H1 (cell line): ENCODE data around the gene MROH8. TPM values are rescaled to one million over a fixed set of nuclear protein-coding genes. Genes with fewer than 3 reads are reported as not detected.

Experiments used
- CTCF ChIA-PET: fragments of 300-600 bp; sonication (Branson Sonifier 250); formaldehyde crosslinking; loops from one replicate; lab custom pipeline; 2021; ENCODE audit not compliant: partially characterized antibody; lab: Charles Lee
- POLR2A ChIA-PET: fragments of 300-600 bp; sonication (Branson Sonifier 250); formaldehyde crosslinking; loops from one replicate; lab custom pipeline; 2021; ENCODE audit warnings: inconsistent platforms; ENCODE audit not compliant: partially characterized antibody; lab: Charles Lee
- DNase-seq, 2 experiments: peaks; one replicate each; pipeline versions ENCODE4 v3.0.0 to v3.0.0-alpha.2; 2010 to 2022; ENCODE audit warnings: low spot score in 2 of 2, low read depth in 1 of 2, mixed read lengths in 1 of 2
- FAIRE-seq: peaks from 2 replicates; lab custom pipeline; 2011; peaks lifted over from hg19 to GRCh38; lab: Jason Lieb, UNC
- H2AFZ ChIP-seq: 2 replicates; pipeline ENCODE4 v1.8.1; 2012; ENCODE audit warnings: low read length, inconsistent platforms
- H2AK5ac ChIP-seq: 2 replicates; pipeline ENCODE4 v1.6.1; 2013; ENCODE audit warnings: low read depth, low read length
- H2BK120ac ChIP-seq: replicated peaks from 2 replicates; pipeline ENCODE3; 2013; ENCODE audit warnings: low read depth, low read length, inconsistent platforms
- H2BK12ac ChIP-seq: 2 replicates; pipeline ENCODE4 v1.6.1; 2013; ENCODE audit warnings: low read depth, low read length
- H2BK15ac ChIP-seq: 2 replicates; pipeline ENCODE4 v1.6.1; 2013; ENCODE audit warnings: low read length
- H2BK20ac ChIP-seq: 2 replicates; pipeline ENCODE4 v1.6.1; 2013; ENCODE audit warnings: low read length
- H2BK5ac ChIP-seq: 2 replicates; pipeline ENCODE4 v1.6.1; 2013; ENCODE audit warnings: low read depth, low read length
- H3K14ac ChIP-seq: 2 replicates; pipeline ENCODE4 v1.6.1; 2013; ENCODE audit warnings: inconsistent platforms; ENCODE audit not compliant: insufficient read length
- H3K18ac ChIP-seq: 2 replicates; pipeline ENCODE4 v1.6.1; 2013; ENCODE audit warnings: low read length; ENCODE audit errors: extremely low read depth
- H3K23ac ChIP-seq: 2 replicates; pipeline ENCODE4 v1.6.1; 2013; ENCODE audit warnings: inconsistent platforms; ENCODE audit not compliant: insufficient read length
- H3K23me2 ChIP-seq: 2 replicates; pipeline ENCODE4 v1.6.1; 2013; ENCODE audit warnings: low read depth, low read length
- H3K27ac ChIP-seq: 2 replicates; pipeline ENCODE4 v1.6.1; 2011; ENCODE audit warnings: low read depth, low read length, inconsistent platforms
- H3K27me3 ChIP-seq, 4 experiments: replicated peaks in 1 of 4; 1 replicate in 1 of 4; 2 replicates in 3 of 4; pipeline versions ENCODE4 v1.6.1 to v1.8.1; 2011 to 2013; ENCODE audit warnings: low read length in 3 of 4, mild to moderate bottlenecking in 3 of 4, inconsistent platforms in 2 of 4, mixed read lengths in 2 of 4, moderate library complexity in 1 of 4; ENCODE audit not compliant: control insufficient read depth in 3 of 4, insufficient read depth in 3 of 4; ENCODE audit errors: extremely low read depth in 1 of 4
- H3K36me3 ChIP-seq, 4 experiments: 2 replicates each; pipeline versions ENCODE4 v1.6.1 to v1.8.1; 2011 to 2013; ENCODE audit warnings: mild to moderate bottlenecking in 4 of 4, low read length in 3 of 4, moderate library complexity in 2 of 4, control low read depth in 1 of 4, inconsistent platforms in 1 of 4; ENCODE audit not compliant: insufficient read depth in 4 of 4, control insufficient read depth in 2 of 4
- H3K4ac ChIP-seq: replicated peaks from 2 replicates; pipeline ENCODE3; 2013; ENCODE audit warnings: low read length, low read depth, mixed read lengths, inconsistent platforms; ENCODE audit not compliant: insufficient read length
- H3K4me1 ChIP-seq, 4 experiments: replicated peaks in 1 of 4; 1 replicate in 1 of 4; 2 replicates in 3 of 4; pipeline versions ENCODE4 v1.6.1 to v1.8.1; 2011 to 2013; ENCODE audit warnings: low read length in 3 of 4, inconsistent platforms in 2 of 4, mixed read lengths in 1 of 4; ENCODE audit not compliant: insufficient read depth in 4 of 4, control insufficient read depth in 3 of 4
- H3K4me2 ChIP-seq, 2 experiments: 2 replicates each; pipeline versions ENCODE4 v1.6.1 to v1.8.1; 2011 to 2013; ENCODE audit warnings: low read depth in 2 of 2, low read length in 2 of 2, control low read depth in 1 of 2, inconsistent platforms in 1 of 2, mild to moderate bottlenecking in 1 of 2; ENCODE audit not compliant: insufficient read depth in 1 of 2
- H3K4me3 ChIP-seq, 4 experiments: fragments of 200-600, 300-600 bp in 1 of 4; sonication (generic), shearing (Covaris generic), sonication (Bioruptor Twin) in 1 of 4; 2 replicates each; pipeline versions ENCODE4 v1.5.1 to v1.8.1; 2011 to 2016; ENCODE audit warnings: low read length in 4 of 4, low read depth in 3 of 4, control low read depth in 2 of 4, inconsistent platforms in 2 of 4, mild to moderate bottlenecking in 2 of 4, mixed read lengths in 1 of 4, moderate library complexity in 1 of 4; ENCODE audit not compliant: insufficient read depth in 2 of 4; ENCODE audit errors: extremely low read depth in 1 of 4
- H3K56ac ChIP-seq: replicated peaks from 2 replicates; pipeline ENCODE3; 2013; ENCODE audit warnings: low read depth, mild to moderate bottlenecking, mixed read lengths, low read length, inconsistent platforms; ENCODE audit not compliant: insufficient read length
- H3K79me1 ChIP-seq: 2 replicates; pipeline ENCODE4 v1.6.1; 2013; ENCODE audit warnings: low read depth, low read length, control low read depth
- H3K79me2 ChIP-seq, 2 experiments: 2 replicates each; pipeline versions ENCODE4 v1.6.1 to v1.8.1; 2012 to 2013; ENCODE audit warnings: low read length in 2 of 2, mild to moderate bottlenecking in 2 of 2, inconsistent platforms in 1 of 2; ENCODE audit not compliant: insufficient read depth in 2 of 2, control insufficient read depth in 1 of 2
- H3K9ac ChIP-seq, 4 experiments: replicated peaks in 1 of 4; 1 replicate in 1 of 4; 2 replicates in 3 of 4; pipeline versions ENCODE4 v1.6.1 to v1.8.1; 2011 to 2013; ENCODE audit warnings: low read depth in 3 of 4, low read length in 3 of 4, control low read depth in 2 of 4, mild to moderate bottlenecking in 2 of 4, moderate library complexity in 2 of 4, inconsistent platforms in 1 of 4; ENCODE audit errors: extremely low read depth in 1 of 4
- H3K9me3 ChIP-seq, 2 experiments: 2 replicates each; pipeline versions ENCODE4 v1.6.1 to v1.8.1; 2012 to 2013; ENCODE audit warnings: mild to moderate bottlenecking in 2 of 2, moderate library complexity in 2 of 2, control low read depth in 1 of 2, inconsistent platforms in 1 of 2, low read depth in 1 of 2, low read length in 1 of 2, mixed read lengths in 1 of 2; ENCODE audit not compliant: insufficient read depth in 2 of 2
- H4K20me1 ChIP-seq, 2 experiments: replicated peaks in 1 of 2; 2 replicates each; pipeline versions ENCODE3 to v1.8.1; 2011 to 2013; ENCODE audit warnings: inconsistent platforms in 2 of 2, low read length in 2 of 2, mild to moderate bottlenecking in 1 of 2; ENCODE audit not compliant: insufficient read depth in 2 of 2, control insufficient read depth in 1 of 2
- H4K5ac ChIP-seq: 2 replicates; pipeline ENCODE4 v1.6.1; 2013; ENCODE audit warnings: low read length, low read depth, mixed read lengths, inconsistent platforms; ENCODE audit not compliant: insufficient read length
- H4K8ac ChIP-seq: 2 replicates; pipeline ENCODE4 v1.8.0; 2013; ENCODE audit warnings: mild to moderate bottlenecking, moderate library complexity, low read length, inconsistent platforms; ENCODE audit not compliant: insufficient read depth; ENCODE audit errors: extremely low read depth
- H4K91ac ChIP-seq: replicated peaks from 2 replicates; pipeline ENCODE3; 2013; ENCODE audit warnings: low read length, mixed read lengths, inconsistent platforms; ENCODE audit not compliant: insufficient read length
- NRF1 ChIP-seq: IDR thresholded peaks from 2 replicates; pipeline ENCODE4 v1.6.1; 2011; ENCODE audit warnings: mild to moderate bottlenecking, low read depth, low read length, improper control_type of control experiment
- SIRT6 ChIP-seq: IDR thresholded peaks from one replicate; pipeline ENCODE4 v1.7.1; 2012; ENCODE audit warnings: low read length, inconsistent platforms
- SP2 ChIP-seq: IDR thresholded peaks from 2 replicates; pipeline ENCODE4 v1.6.1; 2012; ENCODE audit warnings: mild to moderate bottlenecking, low read length, inconsistent platforms
- TAF1 ChIP-seq: IDR thresholded peaks from 2 replicates; pipeline ENCODE4 v1.6.1; 2011; ENCODE audit warnings: mild to moderate bottlenecking, low read depth, low read length
- TBP ChIP-seq: IDR thresholded peaks from 2 replicates; pipeline ENCODE4 v1.6.1; 2011; ENCODE audit warnings: low read depth, low read length, improper control_type of control experiment
- WGBS, 2 experiments: shearing (Covaris generic) in 1 of 2; methylation state at CpG; one replicate each; pipeline versions ENCODE4 v1.1.6 to v1.1.7; 2013 to 2015; ENCODE audit warnings: low lambda C conversion rate in 2 of 2, mixed read lengths in 2 of 2, inconsistent platforms in 1 of 2, low coverage in 1 of 2, missing lambda C conversion rate in 1 of 2; ENCODE audit not compliant: insufficient replicate concordance in 2 of 2, insufficient coverage in 1 of 2, insufficient read length in 1 of 2; ENCODE audit errors: extremely low coverage in 1 of 2, missing lambda C conversion rate in 1 of 2; 5-methylcytosine and 5-hydroxymethylcytosine counted together
- polyA plus RNA-seq, 7 experiments: library from polyadenylated mRNA; depleted of rRNA in 3 of 7; stranded (reverse) in 5 of 7; unstranded in 2 of 7; fragments of >200 nt in 5 of 7; fragments of 200-250 nt in 2 of 7; gene quantifications; 1 replicate in 5 of 7; 2 replicates in 1 of 7; 4 replicates in 1 of 7; pipeline versions ENCODE4 v1.2.1 to v1.2.3, GENCODE V29; 2011 to 2013; ENCODE audit warnings: missing spikeins in 2 of 7, mixed read lengths in 2 of 7
- total RNA-seq: library from RNA; stranded (reverse); fragmentation: NEBNext Ultra II Directional; extraction: Animal tissue kit (Norgen Biotek cat#: 25700); gene quantifications from 2 replicates; pipeline ENCODE4 v1.2.1, GENCODE V29; 2021
- TF ChIP-seq, protein P1 (sequence below): IDR thresholded peaks from 2 replicates; pipeline ENCODE4 v1.6.1; 2012; ENCODE audit warnings: inconsistent platforms

The MROH8 gene
- total and polyA plus RNA-seq, 2 of the 8 experiments (the other 6 are each of a cell fraction or from before 2014, with no cell fraction given), result 0.50 to 0.86 TPM

DNA sequence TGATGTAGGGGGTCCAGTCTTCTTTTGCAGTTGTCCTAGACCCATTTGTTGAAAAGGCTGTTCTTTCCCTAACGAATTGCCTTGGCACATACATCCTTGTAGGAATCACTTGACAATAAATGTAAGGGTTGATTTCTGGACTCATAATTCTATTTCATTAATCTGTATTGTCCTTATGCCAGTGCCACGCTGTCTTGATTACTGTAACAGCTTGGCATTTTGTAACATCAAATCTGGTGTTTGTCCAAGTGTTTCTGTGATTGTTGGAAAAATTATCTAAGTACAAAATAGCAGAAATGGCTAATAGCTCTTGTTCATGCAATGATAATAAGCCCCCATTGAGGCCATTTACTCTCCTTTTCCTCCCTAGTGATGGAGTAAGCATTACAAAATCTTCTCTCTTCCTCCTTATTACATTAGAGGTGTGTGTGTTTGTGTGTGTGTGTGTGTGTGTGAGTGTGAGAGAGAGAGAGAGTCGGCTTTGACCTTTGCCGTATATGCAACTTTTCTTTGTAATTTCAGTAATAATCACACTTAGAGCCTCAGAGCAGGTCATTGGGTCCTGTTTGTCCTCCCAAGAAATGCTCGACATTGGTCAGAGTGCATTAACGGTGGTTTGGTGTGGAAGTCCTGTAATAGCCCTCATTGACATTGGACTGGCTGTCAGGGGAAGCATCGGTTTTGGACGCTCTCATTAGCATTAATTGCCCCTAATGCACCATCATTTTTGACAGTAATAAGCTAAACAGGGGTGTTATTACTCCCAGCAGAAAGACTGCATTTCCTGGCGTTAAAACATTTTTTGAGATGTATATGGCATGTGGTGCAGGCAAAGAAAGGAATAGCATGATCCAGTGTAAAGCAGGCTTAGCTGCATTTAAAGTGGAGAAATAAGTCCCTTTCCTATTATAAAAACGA, 40.7 kb upstream of the MROH8 start:
- Histone ChIP-seq H3K4me2 (no peak overlapping the region), H3K4me3 (no peak overlapping the region), H3K23ac (no peak overlapping the region), H4K5ac (no peak overlapping the region), H4K8ac (no peak overlapping the region), H2BK120ac (no peak overlapping the region), H3K4ac (no peak overlapping the region), H3K79me2 (peaks cover 0 to 16% of the 10 kb centered on the region in 2 experiments; a peak in 3 of 4 replicates), H3K14ac (no peak overlapping the region), H3K9me3 (no peaks in the 10 kb centered on the region), H2BK12ac (no peak overlapping the region), H3K23me2 (no peaks in the 10 kb centered on the region), H4K20me1 (peaks cover 2 to 3% of the 10 kb centered on the region in 2 experiments), H3K18ac (no peak overlapping the region), H3K27me3 (no peaks in the 10 kb centered on the region; a peak in 1 of 7 replicates), H3K36me3 (peaks cover 8 to 64% (median 26%) of the 10 kb centered on the region in 4 experiments), H3K27ac (no peak overlapping the region), H2BK20ac (no peak overlapping the region), H4K91ac (no peak overlapping the region), H3K9ac (no peak overlapping the region; a peak in 1 of 7 replicates), H2AFZ (no peak overlapping the region), H2AK5ac (no peak overlapping the region), H2BK15ac (no peak overlapping the region), H2BK5ac (no peak overlapping the region), H3K4me1 (peaks cover 0 to 6% (median 0%) of the 10 kb centered on the region in 4 experiments; a peak in 3 of 7 replicates), H3K79me1 (peaks cover 2% of the 10 kb centered on the region), H3K56ac (no peak overlapping the region)
- WGBS, 2 experiments, result 91% methylated on average over 10 of the region's 10 CpGs; no CpG with 5 or more reads in 1 of the 2 experiments
- FAIRE-seq (no peak), DNase-seq (no peak)
- POLR2A ChIA-PET, result interaction anchor here (1.1 to 2.7 kb wide), 5 partner anchors 10 to 41 kb away, joined by 3 to 17 read pairs (median 8); partner anchors contain the start of genes MROH8 and RPN2
- CTCF ChIA-PET, result interaction anchor here (0.6 to 1.6 kb wide), 6 partner anchors 17 to 554 kb away, joined by 3 to 6 read pairs (median 4); no protein-coding TSS in a partner anchor
- TF ChIP-seq NRF1 (no peak), SIRT6 (no peak), SP2 (no peak), TAF1 (no peak), TBP (no peak)
- TF ChIP-seq, protein P1, sequence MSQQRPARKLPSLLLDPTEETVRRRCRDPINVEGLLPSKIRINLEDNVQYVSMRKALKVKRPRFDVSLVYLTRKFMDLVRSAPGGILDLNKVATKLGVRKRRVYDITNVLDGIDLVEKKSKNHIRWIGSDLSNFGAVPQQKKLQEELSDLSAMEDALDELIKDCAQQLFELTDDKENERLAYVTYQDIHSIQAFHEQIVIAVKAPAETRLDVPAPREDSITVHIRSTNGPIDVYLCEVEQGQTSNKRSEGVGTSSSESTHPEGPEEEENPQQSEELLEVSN, result no peak
